Neural crest cell (in vitro differentiated cells): ENCODE data around the gene TEX13D. TPM values are rescaled to one million over a fixed set of nuclear protein-coding genes. Genes with fewer than 3 reads are reported as not detected.
"Not testable (repeated sequence)": the region's sequence is repeated elsewhere in the genome, so short reads cannot be mapped to it uniquely, and the experiment has no call there.

Source experiments
- DNase-seq: peaks from one replicate; pipeline ENCODE4 v3.0.0; 2021; ENCODE audit warnings: low read depth, mixed read lengths, low spot score
- H3K27ac Mint-ChIP-seq: one replicate; pipeline ENCODE4 v1.8.0; 2021; ENCODE audit warnings: mild to moderate bottlenecking, mixed read lengths; ENCODE audit not compliant: unreplicated experiment
- H3K27me3 Mint-ChIP-seq: 2 replicates; pipeline ENCODE4 v1.8.0; 2021; ENCODE audit warnings: low read depth, mild to moderate bottlenecking, mixed read lengths
- H3K36me3 Mint-ChIP-seq: 2 replicates; pipeline ENCODE4 v1.8.0; 2021; ENCODE audit warnings: low read depth, mild to moderate bottlenecking, mixed read lengths
- H3K4me1 Mint-ChIP-seq: 2 replicates; pipeline ENCODE4 v1.8.0; 2021; ENCODE audit warnings: mixed read lengths
- H3K4me3 Mint-ChIP-seq: one replicate; pipeline ENCODE4 v1.8.0; 2021; ENCODE audit warnings: mild to moderate bottlenecking, mixed read lengths
- H3K9me3 Mint-ChIP-seq: 2 replicates; pipeline ENCODE4 v1.8.0; 2021; ENCODE audit warnings: mixed read lengths
- CTCF ChIP-seq: fragments of 200-600 bp; sonication (generic); conservative IDR thresholded peaks from 2 replicates; pipeline ENCODE4 v1.5.0; 2021; ENCODE audit warnings: antibody characterized with exemption, mild to moderate bottlenecking
- total RNA-seq: library from RNA; stranded (reverse); gene quantifications from 2 replicates; pipeline ENCODE4 v1.2.1, GENCODE V29; 2021

TEX13D gene
- total RNA-seq, 1 donor from 2014 or later: 2.1 TPM

DNA sequence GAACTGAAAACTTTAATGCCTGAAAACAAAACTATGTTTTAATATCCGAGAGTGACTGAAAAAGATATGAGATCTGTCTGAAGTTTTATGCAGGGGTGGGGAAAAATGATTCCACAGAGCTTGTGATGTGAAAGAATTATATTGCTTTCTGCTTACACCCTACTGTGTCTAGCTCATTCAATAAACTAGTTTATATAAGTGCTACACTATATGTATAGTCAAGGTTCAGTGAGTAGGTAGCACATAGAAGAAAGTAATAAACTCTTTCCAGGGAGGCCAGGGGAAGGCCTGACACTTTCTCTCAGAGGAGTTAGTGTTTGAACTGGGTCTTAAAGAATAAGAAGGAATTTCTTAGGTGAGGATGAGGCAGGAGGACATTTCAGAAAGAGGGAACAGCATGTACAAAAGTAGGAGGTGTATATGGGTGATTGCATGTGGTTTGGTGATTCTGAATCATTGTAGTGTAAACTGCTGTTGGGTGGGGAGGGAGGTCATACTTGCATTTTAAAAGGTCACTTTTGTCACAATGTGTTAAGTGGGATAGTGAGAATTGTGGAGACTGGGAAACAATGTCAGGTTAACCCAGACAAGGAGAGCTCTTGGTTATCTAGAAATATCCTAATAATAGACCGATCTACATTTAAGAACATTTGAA, 25.1 kb upstream of the TEX13D start:
- no peak overlapping the region for H3K4me3 Mint-ChIP-seq
- DNase-seq: no peak
- no peak overlapping the region for H3K27ac Mint-ChIP-seq
- H3K9me3 Mint-ChIP-seq: peaks cover 12% of the 10 kb centered on the region
- H3K4me1 Mint-ChIP-seq: peaks cover 7% of the 10 kb centered on the region
- peaks cover 15% of the 10 kb centered on the region for H3K36me3 Mint-ChIP-seq
- no peaks in the 10 kb centered on the region for H3K27me3 Mint-ChIP-seq
- no peak for TF ChIP-seq CTCF

DNA sequence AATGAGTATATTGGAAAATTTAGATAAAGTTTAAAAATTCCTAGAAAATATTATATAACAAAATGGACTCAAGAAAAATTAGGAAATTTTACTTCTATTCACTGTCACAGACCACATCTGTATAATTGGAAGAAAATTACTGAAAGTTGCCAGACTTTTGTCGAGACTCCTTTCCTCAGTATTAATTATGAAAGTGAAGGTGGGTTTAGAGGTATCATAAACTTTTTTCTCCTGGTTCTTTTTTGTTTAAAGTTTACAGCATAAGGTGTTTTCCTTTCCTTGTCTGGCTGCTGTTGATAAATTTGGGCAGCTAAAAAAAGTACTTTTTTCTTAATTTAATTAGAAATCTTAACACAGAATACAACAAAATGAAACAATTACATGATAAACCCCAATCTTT, 6.7 kb upstream of the TEX13D start:
- Mint-ChIP-seq H3K4me3 (no peak overlapping the region), H3K27ac (no peak overlapping the region), H3K27me3 (no peaks in the 10 kb centered on the region), H3K4me1 (peaks cover 10% of the 10 kb centered on the region), H3K9me3 (peaks cover 3% of the 10 kb centered on the region), H3K36me3 (no peaks in the 10 kb centered on the region)
- TF ChIP-seq CTCF: no peak
- DNase-seq: no peak

- Mint-ChIP-seq H3K36me3 (peaks cover 2% of the 10 kb centered on the region), H3K4me3 (no peak overlapping the region), H3K9me3 (peaks cover 6% of the 10 kb centered on the region), H3K27me3 (no peaks in the 10 kb centered on the region), H3K4me1 (peaks cover 10% of the 10 kb centered on the region), H3K27ac (peak overlapping the region; percentile 78)
- TF ChIP-seq CTCF: no peak
- no peak for DNase-seq
These were observed 3.7 kb upstream of the TEX13D start for GRCh38 chrX:124328765-124329164.

DNA sequence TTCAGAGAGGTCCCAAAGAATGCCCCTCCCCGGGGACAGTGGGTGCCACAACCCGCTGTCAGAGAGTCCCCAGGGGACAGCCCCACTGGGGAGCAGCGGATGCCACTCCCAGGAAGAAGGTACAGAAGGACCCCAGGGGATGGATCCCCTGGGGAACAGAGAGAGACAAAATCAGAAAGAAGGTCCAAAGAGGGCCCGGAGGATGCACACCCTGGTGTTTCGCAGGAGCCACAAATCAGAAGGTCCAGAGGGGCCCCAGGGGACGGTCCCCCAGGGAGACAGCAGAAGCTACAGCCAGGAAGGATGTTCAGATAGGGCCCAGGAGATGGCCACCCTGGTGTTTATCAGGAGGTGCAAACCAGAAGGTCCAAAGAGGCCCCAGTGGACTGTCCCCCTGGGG, 1.4 kb downstream of the TEX13D start:
- no peaks in the 10 kb centered on the region for H3K27me3 Mint-ChIP-seq
- H3K4me1 Mint-ChIP-seq: peaks cover 6% of the 10 kb centered on the region
- no peak overlapping the region for H3K27ac Mint-ChIP-seq
- H3K36me3 Mint-ChIP-seq: peaks cover 2% of the 10 kb centered on the region
- no peak overlapping the region for H3K4me3 Mint-ChIP-seq
- peaks cover 4% of the 10 kb centered on the region for H3K9me3 Mint-ChIP-seq
- no peak for TF ChIP-seq CTCF
- DNase-seq: no peak

DNA sequence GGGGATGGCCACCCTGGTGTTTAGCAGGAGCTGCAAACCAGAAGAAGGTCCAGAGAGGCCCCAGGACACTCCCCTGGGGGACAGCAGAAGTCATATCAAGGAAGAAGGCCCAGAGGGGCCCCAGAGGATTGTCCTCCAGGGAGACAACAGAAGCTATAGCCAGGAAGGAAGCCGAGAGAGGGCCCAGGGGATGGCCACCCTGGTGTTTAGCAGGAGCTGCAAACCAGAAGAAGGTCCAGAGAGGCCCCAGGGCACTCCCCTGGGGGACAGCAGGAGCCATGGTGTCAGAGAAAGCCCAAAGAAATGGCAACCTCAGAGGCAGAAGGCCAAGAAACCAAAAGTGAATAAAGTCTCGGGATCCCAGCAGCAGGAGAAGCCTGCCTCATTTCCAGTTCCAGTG, 2.1 kb downstream of the TEX13D start:
- H3K36me3 Mint-ChIP-seq, H3K27ac Mint-ChIP-seq, H3K9me3 Mint-ChIP-seq, H3K4me1 Mint-ChIP-seq, H3K27me3 Mint-ChIP-seq, DNase-seq, H3K4me3 Mint-ChIP-seq: not testable (repeated sequence)

DNA sequence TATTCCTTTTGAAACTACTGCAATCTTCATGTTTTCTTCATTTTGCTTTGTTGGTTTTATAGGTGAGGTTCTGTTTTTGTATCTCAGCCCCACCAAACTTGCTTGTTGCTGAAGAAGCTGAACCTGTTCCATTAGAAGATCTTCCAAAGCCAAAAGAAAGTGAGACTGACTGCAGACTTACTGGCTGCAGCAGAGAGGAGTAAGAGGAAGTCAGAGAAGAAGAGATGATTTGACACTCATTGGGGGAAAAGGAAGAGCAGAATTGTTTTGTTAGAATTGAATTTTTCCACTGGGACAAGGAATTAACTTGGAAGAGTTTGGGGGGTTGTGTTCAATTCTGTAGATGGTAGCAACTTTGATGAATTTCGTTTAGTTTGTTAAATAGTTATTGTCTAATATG, 3.1 kb downstream of the TEX13D start:
- no peaks in the 10 kb centered on the region for H3K4me1 Mint-ChIP-seq
- H3K27ac Mint-ChIP-seq: no peak overlapping the region
- H3K4me3 Mint-ChIP-seq: no peak overlapping the region
- TF ChIP-seq CTCF: no peak
- DNase-seq: no peak
- H3K27me3 Mint-ChIP-seq: no peaks in the 10 kb centered on the region
- H3K9me3 Mint-ChIP-seq: peaks cover 3% of the 10 kb centered on the region
- H3K36me3 Mint-ChIP-seq: peaks cover 2% of the 10 kb centered on the region
